GM12873 (cell line): ENCODE results near the gene EPHB4.

Source experiments
- CTCF ChIP-seq: IDR thresholded peaks from 2 replicates; pipeline ENCODE4 v1.5.1; 2012; ENCODE audit warnings: low read depth, mild to moderate bottlenecking, moderate library complexity, low read length, control low read depth; ENCODE audit not compliant: insufficient read depth; ENCODE audit errors: missing control alignments

EPHB4 gene

GRCh38 chr7:100764841-100765240 is 62.5 kb downstream of the EPHB4 start:
- no peak for TF ChIP-seq CTCF

GRCh38 chr7:100763556-100764140 is 63.7 kb downstream of the EPHB4 start:
- no peak for TF ChIP-seq CTCF

GRCh38 chr7:100759357-100760171 is 67.8 kb downstream of the EPHB4 start:
- no peak for TF ChIP-seq CTCF

GRCh38 chr7:100753750-100754149 is 73.6 kb downstream of the EPHB4 start:
- TF ChIP-seq CTCF: no peak

GRCh38 chr7:100752994-100753393 is 74.3 kb downstream of the EPHB4 start:
- TF ChIP-seq CTCF: no peak
